ENCODE measurements around the gene NEDD1. TPM values are rescaled to one million over a fixed set of nuclear protein-coding genes. Genes with fewer than 3 reads are reported as not detected.

The NEDD1 gene
- total RNA-seq, 1 donor from 2014 or later = 31.7 TPM

DNA sequence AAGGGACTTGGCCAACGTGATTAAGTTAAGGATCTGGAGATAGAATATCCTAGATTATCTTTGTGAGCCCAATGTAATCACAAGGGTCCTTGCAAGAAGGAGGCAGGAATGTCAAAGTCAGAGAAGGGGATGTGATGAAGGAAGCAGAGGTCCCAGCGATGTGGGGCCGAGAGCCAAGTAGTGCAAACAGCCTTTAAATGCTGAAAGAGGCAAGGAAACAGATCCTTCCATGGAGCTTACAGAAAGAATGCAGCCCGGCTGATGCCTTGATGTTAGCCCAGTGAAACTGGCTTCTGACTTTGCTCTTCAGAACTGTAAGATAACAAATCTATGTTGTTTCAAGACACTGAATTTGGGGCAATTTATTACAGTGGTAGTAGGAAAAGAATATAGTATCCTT lies 74.9 kb downstream of the NEDD1 start:
- Mint-ChIP-seq H3K36me3 (no peaks in the 10 kb centered on the region), H3K4me3 (no peak overlapping the region), H3K9me3 (no peaks in the 10 kb centered on the region), H3K4me1 (ENCODE audit: unreplicated experiment) (peaks cover 4% of the 10 kb centered on the region), H3K27ac (no peak overlapping the region), H3K27me3 (peaks cover 31% of the 10 kb centered on the region)
- DNase-seq (ENCODE audit: extremely low spot score, unreplicated experiment) = no peak
- TF ChIP-seq, protein P1, sequence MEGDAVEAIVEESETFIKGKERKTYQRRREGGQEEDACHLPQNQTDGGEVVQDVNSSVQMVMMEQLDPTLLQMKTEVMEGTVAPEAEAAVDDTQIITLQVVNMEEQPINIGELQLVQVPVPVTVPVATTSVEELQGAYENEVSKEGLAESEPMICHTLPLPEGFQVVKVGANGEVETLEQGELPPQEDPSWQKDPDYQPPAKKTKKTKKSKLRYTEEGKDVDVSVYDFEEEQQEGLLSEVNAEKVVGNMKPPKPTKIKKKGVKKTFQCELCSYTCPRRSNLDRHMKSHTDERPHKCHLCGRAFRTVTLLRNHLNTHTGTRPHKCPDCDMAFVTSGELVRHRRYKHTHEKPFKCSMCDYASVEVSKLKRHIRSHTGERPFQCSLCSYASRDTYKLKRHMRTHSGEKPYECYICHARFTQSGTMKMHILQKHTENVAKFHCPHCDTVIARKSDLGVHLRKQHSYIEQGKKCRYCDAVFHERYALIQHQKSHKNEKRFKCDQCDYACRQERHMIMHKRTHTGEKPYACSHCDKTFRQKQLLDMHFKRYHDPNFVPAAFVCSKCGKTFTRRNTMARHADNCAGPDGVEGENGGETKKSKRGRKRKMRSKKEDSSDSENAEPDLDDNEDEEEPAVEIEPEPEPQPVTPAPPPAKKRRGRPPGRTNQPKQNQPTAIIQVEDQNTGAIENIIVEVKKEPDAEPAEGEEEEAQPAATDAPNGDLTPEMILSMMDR (conservative IDR thresholded peaks at IDR 0.05) = no peak

- no peaks in the 10 kb centered on the region for H3K36me3 Mint-ChIP-seq
- H3K4me3 Mint-ChIP-seq = no peak overlapping the region
- H3K9me3 Mint-ChIP-seq = no peaks in the 10 kb centered on the region
- no peak for DNase-seq (ENCODE audit: extremely low spot score, unreplicated experiment)
- H3K27me3 Mint-ChIP-seq = peaks cover 31% of the 10 kb centered on the region
- TF ChIP-seq, protein P1 (conservative IDR thresholded peaks at IDR 0.05) = no peak
- H3K4me1 Mint-ChIP-seq (ENCODE audit: unreplicated experiment) = peaks cover 4% of the 10 kb centered on the region
- H3K27ac Mint-ChIP-seq = no peak overlapping the region
These were observed 75.6 kb downstream of the NEDD1 start for GRCh38 chr12:96982671-96983070.

DNA sequence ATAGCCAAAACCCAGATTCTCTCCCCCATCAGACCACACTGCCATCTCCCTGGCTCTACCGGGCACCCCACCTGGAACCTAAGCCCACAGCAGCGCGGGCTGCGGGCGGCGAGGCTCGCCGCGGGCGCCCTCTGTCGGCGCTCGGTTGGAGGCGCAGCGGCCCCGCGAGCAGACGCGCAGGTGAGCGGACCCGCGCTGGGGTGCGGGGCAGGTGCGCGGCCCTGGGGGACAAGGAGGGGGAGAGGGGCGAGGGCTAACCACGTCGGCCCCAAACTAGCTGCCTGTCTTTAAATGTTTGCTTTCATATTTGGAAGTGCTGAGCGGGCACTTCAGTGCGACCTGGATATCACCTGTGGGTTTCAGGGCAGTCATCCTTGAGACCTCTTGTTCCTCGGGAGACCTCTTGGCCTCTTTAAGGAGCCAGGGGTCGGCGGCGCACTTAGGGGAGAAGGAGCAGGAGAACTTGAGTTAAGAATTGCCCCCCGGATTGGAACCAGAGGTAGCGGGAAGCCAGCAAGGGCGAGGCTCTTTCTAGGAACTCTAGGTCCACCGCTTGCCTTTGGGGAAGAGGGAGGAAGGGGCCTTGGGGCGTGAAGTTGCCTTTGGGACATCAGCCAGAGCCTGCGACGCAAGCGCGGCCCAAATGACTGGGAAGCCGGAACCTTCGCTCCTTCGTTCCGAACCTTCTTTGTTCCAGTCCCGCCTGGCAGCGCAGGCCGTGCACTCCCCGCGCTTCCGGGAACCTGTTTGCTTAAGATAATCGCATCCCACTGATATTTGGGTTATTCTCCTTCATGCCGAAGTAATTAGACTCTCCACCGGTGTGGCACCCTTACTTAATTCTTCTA lies 78.7 kb downstream of the NEDD1 start:
- DNase-seq (ENCODE audit: extremely low spot score, unreplicated experiment) = no peak
- Mint-ChIP-seq H3K4me3 (peak overlapping the region; percentile 78), H3K9me3 (no peaks in the 10 kb centered on the region), H3K36me3 (no peaks in the 10 kb centered on the region), H3K27ac (no peak overlapping the region), H3K4me1 (ENCODE audit: unreplicated experiment) (peaks cover 4% of the 10 kb centered on the region), H3K27me3 (peaks cover 45% of the 10 kb centered on the region)
- TF ChIP-seq, protein P1 (conservative IDR thresholded peaks at IDR 0.05) = peak; percentile 90

DNA sequence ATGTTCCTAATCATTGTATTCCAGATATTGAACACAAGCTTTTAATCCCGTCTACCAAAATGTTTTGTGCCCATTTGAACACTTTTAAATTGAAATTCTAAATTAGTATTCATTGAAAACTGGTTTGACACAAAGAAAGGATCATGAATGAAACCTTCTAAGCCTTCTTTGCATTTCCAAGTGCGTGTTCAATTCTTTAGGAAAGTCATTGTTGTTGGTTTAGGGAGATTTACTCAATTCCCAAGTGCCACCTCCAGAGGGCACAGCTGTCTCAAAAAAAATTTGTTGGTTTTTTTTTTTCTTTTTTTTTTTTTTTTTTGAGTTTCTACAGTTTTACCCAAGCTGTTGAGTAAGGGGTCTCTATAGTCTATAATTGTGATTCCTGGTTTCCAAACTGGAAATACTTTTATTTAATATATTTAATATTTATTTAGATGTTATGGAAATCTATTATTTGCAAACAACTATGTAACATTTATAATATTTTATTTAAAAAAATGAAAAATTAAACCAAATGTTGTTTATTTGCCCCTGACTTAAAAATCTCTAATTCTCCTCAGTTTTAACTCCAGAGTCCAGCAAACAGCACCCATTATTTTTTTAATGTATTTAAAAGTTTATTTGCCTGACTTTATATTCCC lies 79.9 kb downstream of the NEDD1 start:
- peak overlapping the region; percentile 60 for H3K4me3 Mint-ChIP-seq
- H3K4me1 Mint-ChIP-seq (ENCODE audit: unreplicated experiment) = no peaks in the 10 kb centered on the region
- TF ChIP-seq, protein P1 (conservative IDR thresholded peaks at IDR 0.05) = peak; percentile 88
- peaks cover 42% of the 10 kb centered on the region for H3K27me3 Mint-ChIP-seq
- H3K27ac Mint-ChIP-seq = no peak overlapping the region
- DNase-seq (ENCODE audit: extremely low spot score, unreplicated experiment) = no peak
- no peaks in the 10 kb centered on the region for H3K9me3 Mint-ChIP-seq
- H3K36me3 Mint-ChIP-seq = no peaks in the 10 kb centered on the region

- no peak overlapping the region for H3K4me3 Mint-ChIP-seq
- no peaks in the 10 kb centered on the region for H3K36me3 Mint-ChIP-seq
- no peaks in the 10 kb centered on the region for H3K4me1 Mint-ChIP-seq (ENCODE audit: unreplicated experiment)
- DNase-seq (ENCODE audit: extremely low spot score, unreplicated experiment) = no peak
- H3K27ac Mint-ChIP-seq = no peak overlapping the region
- TF ChIP-seq, protein P1 (conservative IDR thresholded peaks at IDR 0.05) = no peak
- H3K9me3 Mint-ChIP-seq = peaks cover 5% of the 10 kb centered on the region
- H3K27me3 Mint-ChIP-seq = peaks cover 35% of the 10 kb centered on the region
These were observed 81.9 kb downstream of the NEDD1 start for GRCh38 chr12:96988919-96989318.

Data from type B pancreatic cell (in vitro differentiated cells).